CD14-positive monocyte (primary cell): Measurements from ENCODE around the gene GALNT14. TPM values are rescaled to one million over a fixed set of nuclear protein-coding genes. Genes with fewer than 3 reads are reported as not detected.

Experiments
- DNase-seq, 3 donors: peaks; one replicate each; pipeline ENCODE4 v3.0.0-alpha.2; 2011 to 2022
- H2AFZ ChIP-seq: 2 replicates; pipeline ENCODE4 v1.6.0; 2012; ENCODE audit warnings: mild to moderate bottlenecking, low read depth, low read length, inconsistent platforms; ENCODE audit not compliant: insufficient read depth, poor library complexity, severe bottlenecking
- H3K27ac ChIP-seq, 2 donors: 1 replicate in 1 of 2; 2 replicates in 1 of 2; pipeline ENCODE4 v1.5.1; 2012 to 2013; ENCODE audit warnings: low read length in 2 of 2, control low read depth in 1 of 2, inconsistent platforms in 1 of 2, low read depth in 1 of 2, mild to moderate bottlenecking in 1 of 2
- H3K27me3 ChIP-seq, 2 donors: one replicate each; pipeline versions ENCODE4 v1.6.0 to v1.6.1; 2011 to 2013; ENCODE audit warnings: low read length in 2 of 2; ENCODE audit not compliant: control insufficient read depth in 2 of 2, insufficient read depth in 2 of 2
- H3K36me3 ChIP-seq, 2 donors: replicated peaks in 1 of 2; 1 replicate in 1 of 2; 2 replicates in 1 of 2; pipeline versions ENCODE4 v1.5.1 to v1.6.1; 2012 to 2013; ENCODE audit warnings: low read length in 2 of 2, control low read depth in 1 of 2, inconsistent platforms in 1 of 2, mild to moderate bottlenecking in 1 of 2; ENCODE audit not compliant: insufficient read depth in 2 of 2, control insufficient read depth in 1 of 2
- H3K4me1 ChIP-seq, 2 donors: 1 replicate in 1 of 2; 2 replicates in 1 of 2; pipeline versions ENCODE4 v1.5.1 to v1.6.1; 2012 to 2013; ENCODE audit warnings: low read length in 2 of 2, control low read depth in 1 of 2, inconsistent platforms in 1 of 2, mild to moderate bottlenecking in 1 of 2, moderate library complexity in 1 of 2; ENCODE audit not compliant: insufficient read depth in 2 of 2, control insufficient read depth in 1 of 2
- H3K4me2 ChIP-seq: replicated peaks from 2 replicates; pipeline ENCODE3; 2012; ENCODE audit warnings: low read length, moderate library complexity, mild to moderate bottlenecking; ENCODE audit not compliant: poor library complexity, severe bottlenecking; ENCODE audit errors: extremely low read depth
- H3K4me3 ChIP-seq, 3 experiments: fragments of 200-600 bp in 1 of 3; sonication (generic) in 1 of 3; replicated peaks in 1 of 3; 1 replicate in 2 of 3; 2 replicates in 1 of 3; pipeline ENCODE4 v1.5.1; 2011 to 2013; ENCODE audit warnings: low read length in 3 of 3, mild to moderate bottlenecking in 3 of 3, control low read depth in 2 of 3, low read depth in 2 of 3, inconsistent platforms in 1 of 3, moderate library complexity in 1 of 3
- H3K79me2 ChIP-seq: 2 replicates; pipeline ENCODE4 v1.6.0; 2012; ENCODE audit warnings: mild to moderate bottlenecking, control low read depth, inconsistent platforms, low read length, moderate library complexity; ENCODE audit not compliant: insufficient read depth
- H3K9ac ChIP-seq: 2 replicates; pipeline ENCODE4 v1.6.0; 2017; ENCODE audit warnings: low read length, mild to moderate bottlenecking; ENCODE audit not compliant: insufficient read depth, poor library complexity, severe bottlenecking
- H3K9me3 ChIP-seq, 2 donors: replicated peaks in 1 of 2; 1 replicate in 1 of 2; 2 replicates in 1 of 2; pipeline versions ENCODE4 v1.5.1 to v1.6.1; 2012 to 2013; ENCODE audit warnings: low read length in 2 of 2, control low read depth in 1 of 2; ENCODE audit not compliant: control insufficient read depth in 1 of 2, insufficient read depth in 1 of 2
- H4K20me1 ChIP-seq: 2 replicates; pipeline ENCODE4 v1.6.0; 2012; ENCODE audit warnings: mild to moderate bottlenecking, low read length, control low read depth, moderate library complexity; ENCODE audit not compliant: insufficient read depth
- H3K27ac Mint-ChIP-seq, 7 donors: one replicate each; pipeline ENCODE4 v1.8.0; 2020; ENCODE audit warnings: mild to moderate bottlenecking in 7 of 7, mixed read lengths in 7 of 7, moderate library complexity in 6 of 7, inconsistent platforms in 2 of 7
- H3K27me3 Mint-ChIP-seq, 3 donors: one replicate each; pipeline ENCODE4 v1.8.0; 2021 to 2022; ENCODE audit warnings: low read depth in 3 of 3, mild to moderate bottlenecking in 3 of 3, mixed read lengths in 3 of 3, moderate library complexity in 3 of 3, inconsistent platforms in 1 of 3
- H3K36me3 Mint-ChIP-seq, 2 donors: one replicate each; pipeline ENCODE4 v1.8.0; 2020; ENCODE audit warnings: mixed read lengths in 2 of 2, inconsistent platforms in 1 of 2, mild to moderate bottlenecking in 1 of 2
- H3K4me1 Mint-ChIP-seq: one replicate; pipeline ENCODE4 v1.8.0; 2020; ENCODE audit warnings: mild to moderate bottlenecking, mixed read lengths
- H3K4me3 Mint-ChIP-seq, 2 donors: one replicate each; pipeline ENCODE4 v1.8.0; 2020; ENCODE audit warnings: mild to moderate bottlenecking in 2 of 2, mixed read lengths in 2 of 2, moderate library complexity in 1 of 2
- H3K9me3 Mint-ChIP-seq, 7 donors: one replicate each; pipeline ENCODE4 v1.8.0; 2020 to 2022; ENCODE audit warnings: mixed read lengths in 7 of 7, mild to moderate bottlenecking in 6 of 7, moderate library complexity in 6 of 7, inconsistent platforms in 2 of 7
- WGBS: methylation state at CpG from one replicate; pipeline ENCODE4 v1.1.5; 2013; ENCODE audit warnings: missing lambda C conversion rate; ENCODE audit not compliant: insufficient coverage; 5-methylcytosine and 5-hydroxymethylcytosine counted together
- intact Hi-C, 2 donors: fragments of 100-400 bp; cut with micrococcal nuclease; formaldehyde crosslinking; loops; one replicate each; pipeline versions ENCODE4 v1.15.0 to v1.15.1; 2023
- polyA plus RNA-seq, 3 donors: library from polyadenylated mRNA; depleted of rRNA in 1 of 3; unstranded in 2 of 3; stranded (reverse) in 1 of 3; fragments of 300-500 nt in 2 of 3; fragments of >200 nt in 1 of 3; fragmentation: Illumina TruSeq in 2 of 3; gene quantifications; 1 replicate in 2 of 3; 2 replicates in 1 of 3; pipeline ENCODE4 v1.2.3, GENCODE V29; 2012 to 2021
- TF ChIP-seq, protein P1 (sequence below): fragments of 200-600 bp; IDR thresholded peaks from one replicate; pipeline ENCODE4 v1.8.0; 2022; ENCODE audit warnings: antibody characterized with exemption, mild to moderate bottlenecking

GALNT14 gene
- polyA plus RNA-seq, 3 donors = 0.33 TPM; not detected in 2

DNA sequence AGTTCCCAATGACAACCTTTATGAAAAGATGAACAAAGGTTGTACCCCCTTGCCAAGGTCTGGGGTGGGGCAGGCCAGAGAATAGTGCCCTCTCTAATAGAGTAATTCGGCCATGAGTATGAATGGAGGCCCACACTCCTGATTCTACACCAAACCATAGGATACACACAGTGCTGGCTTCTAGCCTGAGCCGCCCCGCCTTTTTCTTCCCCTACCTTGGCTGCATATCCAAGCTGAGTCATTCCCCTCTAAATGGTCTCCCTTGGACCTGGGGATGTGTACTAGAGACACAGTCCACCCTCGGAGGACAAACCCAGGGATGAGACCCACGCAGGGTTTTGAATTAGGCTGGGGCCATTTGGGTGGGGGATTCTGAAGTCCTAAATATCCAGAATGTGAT is 223.8 kb downstream of the GALNT14 start:
- H3K27me3 ChIP-seq = no peaks in the 10 kb centered on the region
- H3K36me3 ChIP-seq = no peaks in the 10 kb centered on the region
- 85% methylated on average over 4 of the region's 5 CpGs for WGBS
- Mint-ChIP-seq H3K9me3 (no peaks in the 10 kb centered on the region), H3K4me3 (no peak overlapping the region), H3K36me3 (no peaks in the 10 kb centered on the region), H3K4me1 (no peaks in the 10 kb centered on the region), H3K27ac (no peak overlapping the region), H3K27me3 (no peaks in the 10 kb centered on the region)
- DNase-seq = no peak
- H3K4me3 ChIP-seq = no peak overlapping the region
- TF ChIP-seq, protein P1, sequence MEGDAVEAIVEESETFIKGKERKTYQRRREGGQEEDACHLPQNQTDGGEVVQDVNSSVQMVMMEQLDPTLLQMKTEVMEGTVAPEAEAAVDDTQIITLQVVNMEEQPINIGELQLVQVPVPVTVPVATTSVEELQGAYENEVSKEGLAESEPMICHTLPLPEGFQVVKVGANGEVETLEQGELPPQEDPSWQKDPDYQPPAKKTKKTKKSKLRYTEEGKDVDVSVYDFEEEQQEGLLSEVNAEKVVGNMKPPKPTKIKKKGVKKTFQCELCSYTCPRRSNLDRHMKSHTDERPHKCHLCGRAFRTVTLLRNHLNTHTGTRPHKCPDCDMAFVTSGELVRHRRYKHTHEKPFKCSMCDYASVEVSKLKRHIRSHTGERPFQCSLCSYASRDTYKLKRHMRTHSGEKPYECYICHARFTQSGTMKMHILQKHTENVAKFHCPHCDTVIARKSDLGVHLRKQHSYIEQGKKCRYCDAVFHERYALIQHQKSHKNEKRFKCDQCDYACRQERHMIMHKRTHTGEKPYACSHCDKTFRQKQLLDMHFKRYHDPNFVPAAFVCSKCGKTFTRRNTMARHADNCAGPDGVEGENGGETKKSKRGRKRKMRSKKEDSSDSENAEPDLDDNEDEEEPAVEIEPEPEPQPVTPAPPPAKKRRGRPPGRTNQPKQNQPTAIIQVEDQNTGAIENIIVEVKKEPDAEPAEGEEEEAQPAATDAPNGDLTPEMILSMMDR = no peak
- no peaks in the 10 kb centered on the region for H3K9me3 ChIP-seq
- no peak overlapping the region for H3K9ac ChIP-seq
- H3K79me2 ChIP-seq = no peaks in the 10 kb centered on the region
- H2AFZ ChIP-seq = no peak overlapping the region
- no peaks in the 10 kb centered on the region for H3K4me1 ChIP-seq
- H3K4me2 ChIP-seq = no peak overlapping the region
- no peak overlapping the region for H3K27ac ChIP-seq
- H4K20me1 ChIP-seq = no peaks in the 10 kb centered on the region
- intact Hi-C loops = no loop called here

DNA sequence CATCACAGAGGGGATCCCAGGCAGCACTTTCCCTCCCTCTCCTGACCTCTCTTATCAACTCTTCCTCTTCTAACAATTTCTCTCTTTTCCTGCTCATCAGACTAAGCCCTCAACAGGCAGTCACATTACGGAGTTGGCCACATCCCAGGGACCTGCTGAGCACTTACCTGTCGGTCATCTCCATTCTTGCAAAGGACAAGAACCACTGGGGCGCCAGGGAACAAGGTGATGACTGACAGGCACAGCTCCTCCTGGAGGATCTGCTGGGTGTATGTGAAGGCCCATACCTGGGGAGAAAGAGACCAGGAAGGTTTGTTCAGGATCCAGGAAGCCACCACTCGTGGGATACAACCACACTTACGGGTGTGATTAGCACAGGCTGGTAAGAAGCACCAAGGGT is 226.2 kb downstream of the GALNT14 start:
- H3K9me3 ChIP-seq = no peaks in the 10 kb centered on the region
- WGBS = 94% methylated on average over 5 of the region's 5 CpGs
- no peak overlapping the region for H3K27ac ChIP-seq
- no peaks in the 10 kb centered on the region for H3K79me2 ChIP-seq
- no peaks in the 10 kb centered on the region for H3K4me1 Mint-ChIP-seq
- H3K4me3 Mint-ChIP-seq = no peak overlapping the region
- no peaks in the 10 kb centered on the region for H3K27me3 Mint-ChIP-seq
- no peaks in the 10 kb centered on the region for H3K27me3 ChIP-seq
- H3K4me1 ChIP-seq = no peaks in the 10 kb centered on the region
- TF ChIP-seq, protein P1 = no peak
- H3K36me3 Mint-ChIP-seq = no peaks in the 10 kb centered on the region
- H3K4me3 ChIP-seq = no peak overlapping the region
- no peak overlapping the region for H3K27ac Mint-ChIP-seq
- no peaks in the 10 kb centered on the region for H4K20me1 ChIP-seq
- H3K9me3 Mint-ChIP-seq = no peaks in the 10 kb centered on the region
- no peaks in the 10 kb centered on the region for H3K36me3 ChIP-seq
- intact Hi-C loops = no loop called here
- no peak overlapping the region for H2AFZ ChIP-seq
- no peak overlapping the region for H3K4me2 ChIP-seq
- DNase-seq = no peak
- no peak overlapping the region for H3K9ac ChIP-seq
